Fibroblast of skin of left biceps (primary cell): ENCODE measurements around the gene ADIPOR2.
A peak's percentile ranks its signal among the peaks of the same experiment; 100 is the strongest.

Source experiments
- DNase-seq, 2 experiments: peaks; one replicate each; pipeline ENCODE4 v3.0.0-alpha.2; 2013; ENCODE audit warnings: low read depth in 2 of 2

Gene ADIPOR2

GRCh38 chr12:1773937-1774655 is 83.2 kb downstream of the ADIPOR2 start:
- no peak for DNase-seq

- peak; percentile 49 to 53 for DNase-seq
Measured at GRCh38 chr12:1776170-1776921, 85.5 kb downstream of the ADIPOR2 start.

GRCh38 chr12:1777798-1778197 is 86.9 kb downstream of the ADIPOR2 start:
- peak; percentile 25 to 40 for DNase-seq

- no peak for DNase-seq
Measured at GRCh38 chr12:1778911-1779310, 88.0 kb downstream of the ADIPOR2 start.

- no peak for DNase-seq
Measured at GRCh38 chr12:1779783-1780182, 88.9 kb downstream of the ADIPOR2 start.

GRCh38 chr12:1781772-1782171 is 90.9 kb downstream of the ADIPOR2 start:
- no peak for DNase-seq

- DNase-seq: no peak
Measured at GRCh38 chr12:1782215-1782614, 91.3 kb downstream of the ADIPOR2 start.

GRCh38 chr12:1787714-1788113 is 96.8 kb downstream of the ADIPOR2 start:
- DNase-seq: no peak

GRCh38 chr12:1790444-1790843 is 99.6 kb downstream of the ADIPOR2 start:
- no peak for DNase-seq

- DNase-seq: no peak
Measured at GRCh38 chr12:1791104-1791841, 100.4 kb downstream of the ADIPOR2 start.

- no peak for DNase-seq
Measured at GRCh38 chr12:1792406-1792805, 101.5 kb downstream of the ADIPOR2 start.

- DNase-seq: no peak
Measured at GRCh38 chr12:1793426-1794210, 102.7 kb downstream of the ADIPOR2 start.

GRCh38 chr12:1794440-1795090 is 103.7 kb downstream of the ADIPOR2 start:
- no peak for DNase-seq

- no peak for DNase-seq
Measured at GRCh38 chr12:1795221-1795784, 104.4 kb downstream of the ADIPOR2 start.

GRCh38 chr12:1795785-1796514 is 105.1 kb downstream of the ADIPOR2 start:
- DNase-seq: peak; percentile 65 to 70

- DNase-seq: no peak
Measured at GRCh38 chr12:1796515-1797010, 105.7 kb downstream of the ADIPOR2 start.

GRCh38 chr12:1797011-1797901 is 106.4 kb downstream of the ADIPOR2 start:
- DNase-seq: no peak

GRCh38 chr12:1797991-1798640 is 107.2 kb downstream of the ADIPOR2 start:
- no peak for DNase-seq
